ENCODE data around the gene GIPR.
A peak's percentile ranks its signal among the peaks of the same experiment; 100 is the strongest.
"Not testable (repeated sequence)": the region's sequence is repeated elsewhere in the genome, so short reads cannot be mapped to it uniquely, and the experiment has no call there.

GIPR gene, protein sequence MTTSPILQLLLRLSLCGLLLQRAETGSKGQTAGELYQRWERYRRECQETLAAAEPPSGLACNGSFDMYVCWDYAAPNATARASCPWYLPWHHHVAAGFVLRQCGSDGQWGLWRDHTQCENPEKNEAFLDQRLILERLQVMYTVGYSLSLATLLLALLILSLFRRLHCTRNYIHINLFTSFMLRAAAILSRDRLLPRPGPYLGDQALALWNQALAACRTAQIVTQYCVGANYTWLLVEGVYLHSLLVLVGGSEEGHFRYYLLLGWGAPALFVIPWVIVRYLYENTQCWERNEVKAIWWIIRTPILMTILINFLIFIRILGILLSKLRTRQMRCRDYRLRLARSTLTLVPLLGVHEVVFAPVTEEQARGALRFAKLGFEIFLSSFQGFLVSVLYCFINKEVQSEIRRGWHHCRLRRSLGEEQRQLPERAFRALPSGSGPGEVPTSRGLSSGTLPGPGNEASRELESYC

DNA sequence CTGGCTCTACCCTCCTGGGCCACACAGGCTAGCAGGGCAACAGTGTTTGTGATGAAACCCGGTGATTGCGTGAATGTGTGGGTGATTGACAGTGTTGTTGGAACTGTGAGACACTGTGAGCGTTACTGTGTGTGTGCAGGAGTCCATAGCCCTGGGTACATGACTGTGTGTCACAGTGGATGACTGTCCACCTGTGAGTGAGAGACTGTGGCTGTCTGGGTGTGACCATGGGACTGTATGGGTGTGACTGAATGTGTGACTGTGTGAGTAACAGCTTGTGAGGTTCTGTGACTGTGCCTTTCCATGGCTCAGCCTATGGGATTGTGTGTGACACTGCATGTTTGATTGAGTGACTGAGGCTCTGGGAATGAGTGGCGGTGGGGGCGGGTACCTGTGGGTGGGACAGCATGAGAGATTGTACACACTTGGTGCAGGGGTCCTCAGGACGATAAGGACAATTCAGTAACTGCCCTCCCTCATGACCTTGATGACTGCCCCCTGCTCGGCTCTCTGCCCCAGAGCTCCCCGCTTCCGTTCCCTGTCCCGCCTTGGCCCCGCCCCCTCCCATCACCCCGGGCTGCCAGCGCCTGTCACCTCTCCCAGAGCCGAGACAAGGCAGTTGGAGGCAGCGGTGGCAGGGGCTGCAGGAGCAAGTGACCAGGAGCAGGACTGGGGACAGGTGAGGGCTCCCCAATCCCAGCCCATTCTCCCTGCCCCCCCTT lies at the start of gene GIPR:
Gene GIPR (plus strand): TSS at position 602 of the 722 bp plus-strand sequence. CDS start 1,300 bp downstream, outside the sequence.
- peak; percentile 72 to 83 (median 77) for DNase-seq

DNA sequence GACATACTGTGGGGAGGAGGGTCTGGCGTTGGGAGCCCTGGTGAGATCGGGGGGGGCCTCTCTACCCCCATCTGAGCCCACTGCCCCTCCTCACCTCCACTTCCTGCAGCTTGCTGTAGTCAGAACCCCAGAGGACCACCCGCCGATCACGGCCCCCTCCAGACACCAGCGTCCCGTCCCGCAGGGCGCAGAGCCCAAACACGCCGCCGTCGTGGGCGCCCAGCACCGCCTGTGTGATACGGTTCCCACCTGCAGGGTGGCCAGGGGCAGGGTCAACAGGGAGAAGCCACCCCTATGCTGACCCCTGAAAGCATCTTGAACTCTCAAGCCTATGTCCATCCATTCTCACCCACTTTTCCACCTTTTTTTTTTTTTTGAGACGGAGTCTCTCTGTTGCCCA lies 46.6 kb upstream of the GIPR start:
- no peak for DNase-seq

DNA sequence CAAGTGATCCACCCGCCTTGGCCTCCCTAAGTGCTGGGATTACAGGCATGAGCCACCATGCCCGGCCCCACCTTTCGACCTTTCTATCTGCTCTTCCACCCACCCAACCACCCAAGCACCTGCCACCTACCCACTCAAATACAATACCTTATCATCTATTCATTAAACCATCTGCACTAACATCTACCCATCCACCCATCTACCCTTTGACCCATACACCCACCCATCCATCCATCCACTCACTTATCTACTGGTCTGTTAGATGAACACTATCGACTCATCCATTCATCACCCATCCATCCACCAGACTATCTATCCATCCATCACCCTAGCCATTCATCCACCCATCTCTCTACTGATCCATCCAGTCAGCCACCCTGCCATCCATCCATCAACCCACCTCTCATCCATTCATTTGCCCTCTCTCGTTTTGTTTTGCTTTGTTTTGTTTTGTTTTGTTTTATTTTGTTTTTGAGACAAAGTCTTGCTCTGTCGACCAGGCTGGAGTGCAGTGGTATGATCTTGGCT lies 46.0 kb upstream of the GIPR start:
- DNase-seq, result no peak

DNA sequence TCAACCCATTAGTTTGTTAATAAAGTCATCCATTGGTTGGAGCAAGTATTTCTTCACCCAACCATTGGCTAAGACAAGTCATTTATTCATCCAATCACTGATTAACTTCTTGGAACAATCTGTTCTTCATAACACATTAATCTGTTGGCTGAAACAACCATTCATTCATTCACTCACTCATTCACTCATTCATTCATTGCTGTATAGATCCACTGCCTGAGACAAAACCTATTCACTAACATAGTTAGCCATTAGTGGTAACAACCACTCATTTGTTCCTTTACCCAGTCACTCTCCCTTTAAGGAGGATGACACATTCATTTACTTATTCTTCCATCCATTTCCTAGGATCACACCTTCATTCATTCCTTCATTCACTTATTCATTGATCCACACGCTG lies 44.0 kb upstream of the GIPR start:
- no peak for DNase-seq

DNA sequence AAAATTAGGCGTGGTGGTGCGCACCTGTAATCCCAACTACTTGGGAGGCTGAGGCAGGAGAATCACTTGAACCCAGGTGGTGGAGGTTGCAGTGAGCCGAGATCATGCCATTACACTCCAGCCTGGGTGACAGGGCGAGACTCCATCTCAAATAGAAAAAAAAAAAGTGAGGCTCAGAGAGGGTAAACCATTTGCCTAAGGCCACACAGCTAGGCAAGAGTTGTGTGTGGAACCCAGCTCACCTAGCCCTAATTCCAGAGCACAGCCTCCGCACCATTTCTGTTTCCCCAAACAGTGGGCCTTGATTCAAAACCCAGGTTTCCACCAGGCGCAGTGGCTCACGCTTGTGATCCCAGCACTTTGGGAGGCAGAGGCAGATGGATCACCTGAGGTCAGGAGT lies 39.8 kb upstream of the GIPR start:
- DNase-seq, result not testable (repeated sequence)

DNA sequence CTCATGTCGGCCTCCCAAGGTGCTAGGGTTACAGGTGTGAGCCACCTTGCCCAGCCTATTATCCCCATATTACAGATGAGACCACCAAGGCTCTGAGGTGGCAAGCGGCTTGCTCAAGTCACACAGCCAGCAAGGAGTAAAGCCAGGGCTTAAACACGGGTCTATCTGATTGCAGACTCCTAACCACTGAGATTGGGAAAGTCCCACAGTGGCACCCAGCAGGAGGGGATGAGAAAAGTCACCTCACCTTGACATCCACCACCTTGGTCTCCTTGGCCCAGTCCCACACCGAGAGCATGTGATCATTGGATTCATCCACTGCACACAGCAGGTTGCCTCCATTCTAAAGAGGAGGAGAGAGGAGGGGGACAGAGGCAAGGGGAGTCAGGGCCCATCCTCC lies 38.3 kb upstream of the GIPR start:
- no peak for DNase-seq

DNA sequence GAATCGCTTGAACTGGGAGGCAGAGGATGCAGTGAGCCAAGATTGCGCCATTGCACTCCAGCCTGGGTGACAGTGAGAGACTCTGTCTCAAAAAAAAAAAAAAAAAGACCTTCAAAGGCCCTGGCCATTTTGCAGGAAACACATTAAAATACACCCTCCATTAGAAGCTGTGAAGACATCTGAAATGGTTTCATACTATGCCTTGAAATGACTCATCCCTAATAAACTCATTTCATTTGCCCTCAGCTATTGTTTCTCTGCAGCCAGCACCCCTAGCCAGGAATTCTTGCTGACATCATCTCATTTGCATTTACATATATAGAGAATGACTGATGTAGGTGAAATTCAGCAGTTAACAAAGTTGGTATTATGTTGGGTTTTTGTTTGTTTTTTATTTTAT lies 37.6 kb upstream of the GIPR start:
- peak; percentile 48 to 83 (median 50) for DNase-seq

DNA sequence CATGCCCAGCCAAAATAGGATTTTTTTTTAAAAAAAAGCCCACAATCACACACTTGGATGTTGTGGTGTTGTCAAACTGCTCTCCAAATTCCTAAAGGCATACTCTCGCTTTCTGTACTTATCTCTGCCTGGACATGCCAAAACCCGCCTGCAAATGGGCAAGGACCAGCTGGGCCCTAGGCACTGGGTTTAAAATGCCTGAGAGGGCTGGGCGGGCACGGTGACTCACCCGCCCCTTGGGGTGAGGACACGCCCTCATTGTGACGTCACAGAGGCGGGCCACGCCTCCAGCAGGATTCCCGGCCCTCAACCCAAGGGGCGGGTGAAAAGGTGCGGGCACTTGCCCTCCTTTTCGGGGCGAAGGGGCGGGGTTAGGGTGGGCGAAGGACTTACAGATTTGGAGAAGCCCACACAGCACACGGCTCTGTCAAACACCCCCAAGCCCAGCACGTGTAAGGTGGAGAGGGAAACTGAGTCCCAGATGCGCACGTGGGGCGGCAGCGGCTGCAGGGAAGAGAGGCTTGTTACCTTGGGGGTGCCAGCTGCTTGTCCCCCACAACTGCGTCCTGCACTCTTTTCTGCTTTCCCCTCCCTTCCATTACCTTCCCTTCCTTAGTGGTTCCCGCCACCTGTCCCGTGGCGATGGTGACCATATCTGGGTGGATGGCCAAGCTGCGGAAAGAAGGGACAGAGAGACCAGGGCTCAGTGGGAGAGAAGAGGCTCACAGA lies 35.4 kb upstream of the GIPR start:
- peak; percentile 70 to 81 (median 75) for DNase-seq

DNA sequence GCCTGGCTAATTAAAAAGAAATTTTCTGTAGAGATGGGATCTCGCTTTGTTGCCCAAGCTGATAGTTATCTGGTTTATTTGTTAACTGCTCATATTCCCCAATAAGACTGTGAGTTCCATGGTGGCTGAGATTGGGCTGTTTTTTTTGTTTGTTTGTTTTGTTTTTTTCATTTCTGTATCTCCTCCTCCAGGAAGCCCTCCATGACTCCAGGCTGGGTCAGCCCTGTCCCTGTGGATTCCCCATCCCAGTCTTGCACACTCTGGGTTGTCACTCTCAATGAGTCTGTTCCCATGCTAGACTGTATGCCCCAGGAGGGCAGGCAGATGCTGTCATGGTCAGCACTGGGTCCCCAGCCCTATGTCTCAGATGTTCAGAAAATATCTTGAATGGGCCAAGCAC lies 31.7 kb upstream of the GIPR start:
- no peak for DNase-seq

DNA sequence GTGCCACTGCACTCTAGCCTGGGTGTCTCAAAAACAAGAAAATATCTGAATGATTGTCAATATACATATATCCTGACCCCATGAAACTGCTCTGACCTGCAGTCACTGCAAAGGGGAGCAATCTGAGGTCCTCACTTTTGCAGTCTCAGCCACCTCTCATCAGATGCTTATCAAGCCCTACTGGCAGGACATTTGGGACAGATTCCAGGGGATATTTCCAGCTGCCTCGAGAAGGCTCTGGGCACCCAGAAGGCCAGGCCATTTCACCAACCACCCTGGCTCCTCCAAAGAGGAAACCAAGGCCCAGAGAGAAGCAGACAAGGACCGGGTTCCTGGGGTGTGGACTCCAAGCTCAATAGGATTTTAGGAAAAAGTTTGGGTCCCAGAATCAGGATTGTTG lies 31.1 kb upstream of the GIPR start:
- no peak for DNase-seq

DNA sequence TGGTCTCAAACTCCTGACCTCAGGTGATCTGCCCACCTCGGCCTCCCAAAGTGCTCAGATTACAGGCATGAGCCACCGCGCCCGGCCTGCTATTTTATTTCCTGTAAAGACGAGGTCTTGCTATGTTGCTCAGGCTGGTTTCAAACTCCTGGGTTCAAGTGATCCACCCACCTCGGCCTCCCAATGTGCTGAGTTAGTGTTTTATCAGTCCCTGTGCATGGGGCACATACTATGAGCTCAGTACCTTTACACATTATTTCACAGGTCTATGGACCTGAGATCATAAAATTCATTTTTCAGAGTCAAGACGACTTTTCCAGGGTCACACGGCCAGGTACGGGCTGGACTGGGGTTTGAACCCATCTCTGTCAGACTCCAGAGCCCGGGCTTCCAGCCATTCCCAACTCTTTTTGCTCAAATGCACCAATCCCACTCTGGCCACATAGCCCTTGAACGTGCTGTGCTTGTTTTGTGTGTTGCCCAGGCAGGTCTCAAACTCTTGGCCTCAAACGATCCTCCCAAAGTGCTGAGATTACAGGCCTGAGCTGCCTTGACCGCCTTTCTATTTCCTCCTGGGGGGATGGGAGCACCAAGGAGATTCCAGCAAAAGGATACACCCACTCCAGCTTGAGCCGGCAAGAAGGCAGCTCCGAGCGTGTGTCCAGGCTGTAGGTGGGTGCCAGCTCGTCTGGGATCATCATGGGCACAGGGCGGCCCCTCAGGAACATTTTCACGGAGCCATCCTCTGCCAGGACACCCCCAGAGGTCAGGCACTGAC lies 29.9 kb upstream of the GIPR start:
- no peak for DNase-seq

DNA sequence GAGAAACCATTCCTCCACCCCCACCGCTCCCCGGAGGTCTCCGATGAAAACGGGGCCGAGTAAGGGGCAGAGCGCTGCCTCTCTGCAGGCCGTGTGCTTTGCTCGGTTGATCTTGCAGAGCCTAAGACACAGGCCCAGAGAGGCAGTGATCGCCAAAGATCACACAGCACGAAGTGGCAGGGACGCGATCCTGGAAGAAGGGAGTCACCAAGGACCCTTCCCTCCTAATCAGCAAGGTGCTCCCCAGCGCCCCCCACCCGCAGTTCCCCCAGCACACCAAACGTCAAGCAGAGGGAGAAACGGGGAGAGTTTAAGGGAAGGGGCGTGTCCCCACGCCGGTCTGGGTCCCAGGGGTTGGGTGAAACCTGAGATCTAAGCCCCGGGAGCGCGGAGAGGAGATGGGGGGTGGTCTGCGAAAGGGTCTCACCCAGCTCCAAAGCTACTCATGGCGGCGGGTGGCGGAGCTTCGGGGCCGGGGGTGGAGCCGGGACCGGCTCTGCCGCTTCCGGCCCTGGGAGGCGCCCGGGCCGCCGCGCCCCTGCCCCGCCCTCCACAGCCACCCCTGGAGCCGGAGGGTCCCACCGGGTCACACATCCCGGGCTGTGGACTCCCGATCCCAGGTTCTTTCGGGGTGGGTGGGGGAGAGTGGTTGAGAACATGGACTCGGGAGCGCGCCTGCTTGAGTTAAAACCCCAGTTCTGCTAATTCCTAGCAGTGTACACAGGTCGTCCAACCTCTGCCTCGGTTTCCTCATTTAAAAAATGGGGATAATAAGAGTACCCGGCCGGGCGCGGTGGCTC lies 28.9 kb upstream of the GIPR start, which contains the start of gene EML2:
Gene EML2 (minus strand): TSS at position 468 of the 800 bp plus-strand sequence. CDS start 21 bp downstream, at position 447.
- DNase-seq, result peak; percentile 42 to 78 (median 55)

DNA sequence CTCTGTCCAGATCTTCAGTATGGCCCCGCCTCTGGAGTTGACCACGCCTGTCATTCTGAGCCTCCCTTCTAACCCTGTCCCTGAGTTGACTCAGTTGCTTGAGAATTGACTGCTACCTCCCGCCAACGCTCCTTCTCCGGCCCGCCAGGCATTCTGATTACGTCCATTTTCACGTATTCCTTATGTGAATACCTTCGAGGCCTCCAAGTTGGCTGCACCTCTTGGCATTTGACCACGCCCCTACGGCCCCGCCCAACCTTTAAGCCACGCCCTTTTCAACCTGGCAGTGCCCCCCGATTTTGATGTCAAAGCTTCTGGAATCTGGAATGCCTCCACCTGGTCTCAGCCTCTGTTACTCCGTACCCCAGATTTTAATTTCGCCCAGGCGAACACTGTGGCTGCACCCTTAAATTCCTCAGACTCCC lies 27.2 kb upstream of the GIPR start:
- DNase-seq, result no peak

DNA sequence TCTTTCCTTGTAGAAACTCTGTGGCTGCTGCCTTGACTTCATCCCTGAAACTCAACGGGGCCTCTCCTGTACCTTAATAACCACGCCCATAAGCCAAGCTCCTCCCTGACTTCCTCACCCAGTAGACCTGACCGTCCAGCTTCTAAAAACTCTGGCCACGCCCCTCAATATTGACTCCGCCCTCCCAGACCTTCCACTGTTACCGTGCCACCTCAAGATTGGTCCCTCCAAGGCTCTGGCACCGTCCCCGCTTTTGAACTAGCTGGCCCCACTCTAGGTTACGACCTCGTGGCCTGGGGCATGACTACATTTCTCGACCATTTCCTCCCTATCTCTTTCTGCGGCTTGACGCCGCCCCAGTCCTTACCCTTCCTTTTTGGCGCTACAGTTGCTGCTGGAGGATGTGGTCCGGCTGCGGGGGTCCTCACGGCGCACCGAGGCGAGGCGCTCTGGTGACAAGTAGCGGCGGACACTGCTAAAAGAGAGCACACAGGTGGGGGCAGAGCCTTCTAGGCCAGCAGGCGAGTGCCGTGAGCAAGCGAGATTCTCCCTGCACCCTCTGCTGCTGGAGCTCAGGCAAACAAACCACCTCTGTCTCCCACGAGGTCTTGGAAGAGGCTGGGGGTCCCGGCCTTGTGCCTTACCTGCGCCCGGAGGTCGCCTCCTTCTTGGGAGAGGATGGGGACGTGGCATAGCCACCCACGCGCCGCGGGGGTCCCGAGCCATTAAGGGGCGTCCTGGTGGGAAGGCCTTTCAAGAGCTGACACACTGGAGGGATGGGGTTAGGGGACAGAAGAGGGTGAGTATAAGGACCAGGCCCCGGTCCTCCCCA lies 26.5 kb upstream of the GIPR start:
- DNase-seq, result peak; percentile 75 to 82 (median 78)

DNA sequence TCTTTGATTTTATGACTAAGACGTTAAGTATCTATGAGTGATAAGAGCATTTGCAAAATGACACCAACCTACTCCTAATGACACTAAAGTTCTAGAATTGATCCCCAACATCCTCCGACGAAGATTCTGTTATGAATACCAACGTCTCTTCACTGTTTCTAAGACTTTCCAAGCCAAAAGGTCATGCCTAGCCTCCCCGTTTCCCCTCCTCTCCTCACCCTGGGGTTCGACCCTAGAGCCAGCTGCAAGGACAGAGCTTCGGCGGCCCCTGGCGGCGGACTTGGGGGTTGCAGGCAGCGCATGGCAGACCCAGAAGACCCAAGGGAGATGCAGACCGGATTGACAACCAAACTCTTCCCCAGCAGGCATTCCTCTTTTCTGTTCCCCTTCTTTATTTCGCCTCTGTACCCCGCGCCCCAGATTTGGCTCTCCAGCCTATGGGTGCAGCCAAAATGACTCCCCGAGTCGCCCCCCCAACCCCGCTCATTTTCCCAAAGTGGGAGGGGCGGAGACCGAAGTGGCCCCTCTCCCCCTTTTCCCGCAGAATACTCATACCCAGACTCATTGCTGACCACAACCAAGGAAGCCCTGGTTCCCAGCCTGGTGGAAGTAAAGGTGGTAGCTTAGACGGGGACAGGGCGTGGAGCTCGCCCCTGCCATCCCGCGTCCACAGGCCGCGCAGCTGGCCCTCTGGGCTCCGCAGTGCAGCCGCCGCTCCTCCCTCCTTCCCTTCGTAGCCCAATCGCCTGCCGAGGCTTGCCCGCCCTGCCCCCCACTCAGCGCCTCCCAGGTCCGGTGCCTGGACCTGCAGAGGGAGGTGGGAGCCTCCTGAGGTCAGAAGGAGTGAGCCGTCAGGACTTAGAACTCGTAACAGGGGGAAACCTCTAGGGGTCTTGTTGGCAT lies 24.7 kb upstream of the GIPR start:
- peak; percentile 86 to 91 (median 88) for DNase-seq

DNA sequence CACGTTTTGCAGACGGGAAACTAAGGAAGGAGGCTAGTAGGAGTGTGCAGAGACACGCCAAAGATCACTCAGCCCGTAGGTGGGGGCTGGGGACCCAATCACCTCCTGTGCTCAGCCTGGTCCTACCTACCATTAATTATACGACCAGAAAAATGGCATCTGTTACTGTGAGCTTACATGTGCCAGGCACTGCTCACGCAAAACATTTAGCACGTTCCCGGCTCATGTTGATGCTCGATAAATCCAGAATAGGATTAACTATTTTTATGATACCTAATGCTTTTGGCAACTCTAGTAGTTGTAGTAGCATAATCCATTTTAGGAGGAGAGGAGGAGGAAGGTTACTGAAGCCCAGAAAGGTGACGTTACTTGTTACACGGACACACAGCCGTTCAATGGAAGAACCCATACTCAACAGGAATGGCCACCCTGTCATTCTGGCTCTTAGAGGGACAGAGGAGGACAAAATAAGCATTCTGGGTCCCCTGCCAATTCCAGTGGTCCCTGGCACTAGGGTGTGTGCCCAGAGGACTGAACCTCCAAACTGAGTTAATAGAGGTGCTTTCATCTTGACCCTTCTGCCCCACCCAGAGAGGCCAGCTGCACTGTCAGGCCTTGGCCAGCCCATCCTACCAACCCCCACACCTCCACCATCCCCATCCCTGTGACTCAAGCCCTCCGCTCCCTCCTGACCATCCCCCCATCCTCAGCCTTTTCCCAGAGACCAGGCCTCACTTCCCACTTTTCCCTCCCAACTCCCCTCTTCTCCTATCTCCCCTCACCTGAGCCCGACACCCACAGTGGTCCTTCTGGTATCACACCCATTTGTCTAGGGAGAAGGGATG lies 23.9 kb upstream of the GIPR start:
- DNase-seq, result no peak

DNA sequence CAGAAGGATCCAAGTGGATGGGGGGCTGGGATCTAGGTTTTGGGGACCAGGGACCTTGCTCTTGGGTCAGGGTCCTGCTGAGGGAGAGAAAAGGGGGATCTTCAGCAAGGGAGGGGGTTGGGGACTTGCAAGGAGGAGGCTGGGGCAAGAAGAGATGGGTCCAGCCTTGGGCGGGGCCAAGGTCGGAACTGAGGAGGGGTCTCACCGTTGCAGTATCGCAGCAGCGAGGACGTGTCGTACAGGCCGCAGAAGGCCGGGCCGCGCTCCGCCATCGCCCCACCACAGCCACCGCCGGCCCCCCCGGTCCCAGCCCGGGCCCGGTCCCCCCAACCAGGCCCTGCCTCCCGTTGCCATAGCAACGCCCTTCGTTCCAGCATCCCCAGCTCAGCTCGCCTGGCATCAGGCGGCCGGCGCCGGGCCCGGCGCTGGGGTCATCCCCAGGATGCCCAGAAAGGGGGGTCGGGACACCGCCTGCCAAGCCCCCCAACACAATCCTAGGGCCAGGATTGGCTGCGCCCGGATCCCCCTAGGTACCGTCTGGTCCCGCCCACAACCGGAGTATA lies 22.9 kb upstream of the GIPR start:
- no peak for DNase-seq
